AG04449 (cell line): ENCODE data around the gene COA3.

Experiments used
- CTCF ChIA-PET: fragments of 350-600 bp; formaldehyde crosslinking; extraction: SDS; loops from one replicate; lab custom pipeline; 2021; ENCODE audit warnings: antibody characterized with exemption; lab: Yijun Ruan, JAX
- POLR2A ChIA-PET: fragments of 400-600, 350-600 bp; formaldehyde crosslinking; extraction: SDS; loops from one replicate; lab custom pipeline; 2020; ENCODE audit warnings: antibody characterized with exemption, inconsistent platforms; lab: Yijun Ruan, JAX
- DNase-seq: peaks from one replicate; pipeline ENCODE4 v3.0.0-alpha.2; 2010; ENCODE audit warnings: low read depth, low spot score
- H3K4me3 ChIP-seq: 2 replicates; pipeline ENCODE4 v1.5.1; 2011; ENCODE audit warnings: low read depth, mild to moderate bottlenecking, control low read depth, low read length
- TF ChIP-seq, protein P1 (sequence below): IDR thresholded peaks from one replicate; pipeline ENCODE4 v1.5.1; 2011; ENCODE audit warnings: mild to moderate bottlenecking, moderate library complexity, low read length, control low read depth, inconsistent platforms; ENCODE audit not compliant: insufficient read depth; ENCODE audit errors: missing control alignments

The COA3 gene

DNA sequence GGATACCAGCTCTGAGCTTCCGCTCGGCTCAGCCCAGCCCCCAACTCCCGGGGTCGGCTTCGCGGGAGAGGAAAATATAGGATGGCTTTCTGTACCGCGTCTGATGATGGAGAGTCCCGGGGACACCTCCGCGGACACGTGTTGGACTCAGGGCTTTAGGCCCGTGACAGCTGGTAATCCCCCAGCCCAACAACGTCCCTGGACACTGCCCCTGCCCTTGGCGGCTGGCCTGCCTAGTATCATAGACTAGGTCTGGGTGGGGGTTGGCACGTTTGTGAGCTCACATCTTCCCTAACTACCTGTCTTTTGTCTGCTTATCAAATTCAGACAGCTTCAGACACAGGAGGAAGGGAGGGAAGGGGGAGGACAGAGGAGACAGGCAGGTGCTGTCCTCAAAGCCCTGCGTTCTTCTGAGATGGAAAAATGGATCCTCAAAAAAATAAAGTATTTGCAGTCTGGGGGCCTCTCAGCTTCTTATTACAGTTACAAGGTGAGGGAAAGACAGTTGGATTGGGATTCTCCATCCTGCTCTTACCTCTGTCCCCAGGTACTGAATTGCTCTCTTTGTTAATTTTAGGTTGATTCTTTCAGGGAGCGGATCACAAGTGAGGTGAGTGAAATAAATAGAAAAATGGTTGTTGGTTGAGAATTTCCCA is 35.4 kb upstream of the COA3 start:
- TF ChIP-seq, protein P1, sequence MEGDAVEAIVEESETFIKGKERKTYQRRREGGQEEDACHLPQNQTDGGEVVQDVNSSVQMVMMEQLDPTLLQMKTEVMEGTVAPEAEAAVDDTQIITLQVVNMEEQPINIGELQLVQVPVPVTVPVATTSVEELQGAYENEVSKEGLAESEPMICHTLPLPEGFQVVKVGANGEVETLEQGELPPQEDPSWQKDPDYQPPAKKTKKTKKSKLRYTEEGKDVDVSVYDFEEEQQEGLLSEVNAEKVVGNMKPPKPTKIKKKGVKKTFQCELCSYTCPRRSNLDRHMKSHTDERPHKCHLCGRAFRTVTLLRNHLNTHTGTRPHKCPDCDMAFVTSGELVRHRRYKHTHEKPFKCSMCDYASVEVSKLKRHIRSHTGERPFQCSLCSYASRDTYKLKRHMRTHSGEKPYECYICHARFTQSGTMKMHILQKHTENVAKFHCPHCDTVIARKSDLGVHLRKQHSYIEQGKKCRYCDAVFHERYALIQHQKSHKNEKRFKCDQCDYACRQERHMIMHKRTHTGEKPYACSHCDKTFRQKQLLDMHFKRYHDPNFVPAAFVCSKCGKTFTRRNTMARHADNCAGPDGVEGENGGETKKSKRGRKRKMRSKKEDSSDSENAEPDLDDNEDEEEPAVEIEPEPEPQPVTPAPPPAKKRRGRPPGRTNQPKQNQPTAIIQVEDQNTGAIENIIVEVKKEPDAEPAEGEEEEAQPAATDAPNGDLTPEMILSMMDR: no peak
- POLR2A ChIA-PET: interaction anchor here (2.0 kb wide), 1 partner anchor 10 kb away, joined by 5 read pairs; the partner anchor contains the start of gene BECN1
- CTCF ChIA-PET: interaction anchor here (0.6 to 10.5 kb wide), 9 partner anchors 9 to 341 kb away, joined by 3 to 133 read pairs (median 5); partner anchors contain the start of genes AOC2 and BECN1
- no peak for DNase-seq
- H3K4me3 ChIP-seq: peak overlapping the region; percentile 94

- TF ChIP-seq, protein P1: no peak
- CTCF ChIA-PET: interaction anchor here (0.9 to 10.5 kb wide), 7 partner anchors 10 to 255 kb away, joined by 3 to 133 read pairs (median 5); partner anchors contain the start of genes AOC2 and BECN1
- peak within 1 kb of the TSS; percentile 94 for H3K4me3 ChIP-seq
- POLR2A ChIA-PET: interaction anchor here (0.8 to 2.0 kb wide), 2 partner anchors 9 to 32 kb away, joined by 3 to 5 read pairs; partner anchors contain the start of gene BECN1
- DNase-seq: no peak
Observed at GRCh38 chr17:42832934-42833766, 34.6 kb upstream of the COA3 start, which contains the start of gene PSME3. Gene PSME3, plus strand, starts transcription at chr17:42833397. Its CDS starts 235 bp downstream, at chr17:42833632.

DNA sequence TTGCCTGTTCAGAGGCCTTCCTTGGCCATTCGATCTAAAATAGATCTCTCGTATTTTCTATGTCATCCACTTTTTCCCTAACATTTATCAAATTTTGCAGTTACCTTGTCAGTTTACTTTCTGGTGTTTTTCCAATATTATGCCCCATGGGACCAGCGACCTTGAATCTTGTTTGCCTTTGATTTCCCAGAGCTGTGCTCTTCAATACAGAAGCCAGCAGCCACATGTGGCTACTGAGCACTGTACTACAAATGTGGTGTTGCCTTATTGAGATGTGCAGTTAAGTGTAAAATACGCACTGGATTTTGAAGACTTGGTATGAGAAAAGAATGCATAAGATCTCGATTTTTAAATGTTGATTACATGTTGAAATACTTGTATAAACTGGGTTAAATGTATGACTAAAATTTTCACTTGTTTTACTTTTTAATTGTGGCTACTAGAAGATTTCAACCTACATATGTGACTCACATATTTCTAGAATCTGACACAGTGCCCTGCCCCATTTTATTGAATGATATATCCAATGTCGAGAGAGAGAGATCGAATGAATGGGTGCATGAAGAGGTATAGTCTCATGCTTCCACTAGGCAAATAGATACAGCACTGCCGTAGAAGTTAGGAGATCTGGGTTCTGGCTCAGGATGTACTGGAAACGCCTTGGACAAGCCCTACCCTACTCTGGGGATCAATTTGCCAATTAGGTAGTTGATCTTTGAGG is 33.9 kb upstream of the COA3 start:
- peak overlapping the region; percentile 94 for H3K4me3 ChIP-seq
- TF ChIP-seq, protein P1: no peak
- CTCF ChIA-PET: interaction anchor here (0.8 to 10.5 kb wide), 6 partner anchors 11 to 254 kb away, joined by 3 to 133 read pairs (median 4); partner anchors contain the start of genes AOC2 and BECN1
- POLR2A ChIA-PET: interaction anchor here (0.8 kb wide), 1 partner anchor 32 kb away, joined by 3 read pairs; no protein-coding TSS in a partner anchor
- no peak for DNase-seq

- no peak for DNase-seq
- no peak overlapping the region for H3K4me3 ChIP-seq
- POLR2A ChIA-PET: no interaction called here
- CTCF ChIA-PET: interaction anchor here (1.0 to 10.5 kb wide), 3 partner anchors 10 to 98 kb away, joined by 3 to 133 read pairs (median 50); partner anchors contain the start of genes AOC2 and BECN1
- TF ChIP-seq, protein P1: no peak
Observed at GRCh38 chr17:42830971-42831370, 32.5 kb upstream of the COA3 start.

- POLR2A ChIA-PET: no interaction called here
- H3K4me3 ChIP-seq: no peak overlapping the region
- DNase-seq: no peak
- CTCF ChIA-PET: no interaction called here
- TF ChIP-seq, protein P1: no peak
Observed at GRCh38 chr17:42827472-42827871, 29.0 kb upstream of the COA3 start.
